Measurements from ENCODE around the gene TAAR2. TPM values are rescaled to one million over a fixed set of nuclear protein-coding genes. Genes with fewer than 3 reads are reported as not detected.
"Not testable (repeated sequence)": the region's sequence is repeated elsewhere in the genome, so short reads cannot be mapped to it uniquely, and the experiment has no call there.

The TAAR2 gene
- total and polyA plus RNA-seq, 2 experiments from 2014 or later = not detected

- H3K4me2 ChIP-seq (ENCODE audit: unreplicated experiment) = no peak overlapping the region
- H3K9ac ChIP-seq = no peak overlapping the region
- WGBS, 2 experiments (ENCODE audit: low coverage in 1 of 2, low lambda C conversion rate in 2 of 2, missing lambda C conversion rate in 2 of 2) = 38 to 46% methylated on average over 4 of the region's 4 CpGs
- no peak overlapping the region for H2AFZ ChIP-seq
- H3K27ac ChIP-seq = no peak overlapping the region
- TF ChIP-seq EZH2 (IDR thresholded peaks at IDR 0.05; ENCODE audit: insufficient read depth, poor library complexity, severe bottlenecking) (no peak), EZH2phosphoT487 (IDR thresholded peaks at IDR 0.05; ENCODE audit: insufficient read depth, low read depth) (no peak)
- no peaks in the 10 kb centered on the region for H3K9me3 ChIP-seq (ENCODE audit: low read depth)
- no peaks in the 10 kb centered on the region for H4K20me1 ChIP-seq (ENCODE audit: insufficient read depth)
- no peaks in the 10 kb centered on the region for H3F3A ChIP-seq (ENCODE audit: insufficient read depth)
- H3K27me3 ChIP-seq (replicated peaks; ENCODE audit: insufficient read depth) = peaks cover 32% of the 10 kb centered on the region
- in situ Hi-C loops (cut with MboI) = no loop called here
- no peaks in the 10 kb centered on the region for H3K9me2 ChIP-seq (ENCODE audit: insufficient read depth)
- no peak overlapping the region for H3K4me3 ChIP-seq
- no peaks in the 10 kb centered on the region for H3K36me3 ChIP-seq (ENCODE audit: low read depth)
- H3K79me2 ChIP-seq (ENCODE audit: insufficient read depth) = no peaks in the 10 kb centered on the region
- no peaks in the 10 kb centered on the region for H3K4me1 ChIP-seq (ENCODE audit: insufficient read depth)
- DNase-seq = no peak
Measured at GRCh38 chr6:132612449-132613108, 11.5 kb downstream of the TAAR2 start.

- Histone ChIP-seq H3F3A (ENCODE audit: insufficient read depth) (no peaks in the 10 kb centered on the region), H3K9me2 (ENCODE audit: insufficient read depth) (no peaks in the 10 kb centered on the region), H3K27me3 (replicated peaks; ENCODE audit: insufficient read depth) (peaks cover 24% of the 10 kb centered on the region; the same call in 1 of the 2 replicates), H3K36me3 (ENCODE audit: low read depth) (no peaks in the 10 kb centered on the region), H3K79me2 (ENCODE audit: insufficient read depth) (no peaks in the 10 kb centered on the region), H3K4me1 (ENCODE audit: insufficient read depth) (no peaks in the 10 kb centered on the region), H3K27ac (no peak overlapping the region), H3K4me3 (no peak overlapping the region), H4K20me1 (ENCODE audit: insufficient read depth) (no peaks in the 10 kb centered on the region), H3K9me3 (ENCODE audit: low read depth) (no peaks in the 10 kb centered on the region), H3K9ac (no peak overlapping the region), H2AFZ (no peak overlapping the region), H3K4me2 (ENCODE audit: unreplicated experiment) (no peak overlapping the region)
- WGBS, 2 experiments (ENCODE audit: low coverage in 1 of 2, low lambda C conversion rate in 2 of 2, missing lambda C conversion rate in 2 of 2) = 48 to 53% methylated on average over 2 of the region's 2 CpGs
- in situ Hi-C loops (cut with MboI) = no loop called here
- DNase-seq = no peak
- TF ChIP-seq EZH2phosphoT487 (IDR thresholded peaks at IDR 0.05; ENCODE audit: insufficient read depth, low read depth) (no peak), EZH2 (IDR thresholded peaks at IDR 0.05; ENCODE audit: insufficient read depth, poor library complexity, severe bottlenecking) (no peak)
Measured at GRCh38 chr6:132611616-132612015, 12.5 kb downstream of the TAAR2 start.

DNA sequence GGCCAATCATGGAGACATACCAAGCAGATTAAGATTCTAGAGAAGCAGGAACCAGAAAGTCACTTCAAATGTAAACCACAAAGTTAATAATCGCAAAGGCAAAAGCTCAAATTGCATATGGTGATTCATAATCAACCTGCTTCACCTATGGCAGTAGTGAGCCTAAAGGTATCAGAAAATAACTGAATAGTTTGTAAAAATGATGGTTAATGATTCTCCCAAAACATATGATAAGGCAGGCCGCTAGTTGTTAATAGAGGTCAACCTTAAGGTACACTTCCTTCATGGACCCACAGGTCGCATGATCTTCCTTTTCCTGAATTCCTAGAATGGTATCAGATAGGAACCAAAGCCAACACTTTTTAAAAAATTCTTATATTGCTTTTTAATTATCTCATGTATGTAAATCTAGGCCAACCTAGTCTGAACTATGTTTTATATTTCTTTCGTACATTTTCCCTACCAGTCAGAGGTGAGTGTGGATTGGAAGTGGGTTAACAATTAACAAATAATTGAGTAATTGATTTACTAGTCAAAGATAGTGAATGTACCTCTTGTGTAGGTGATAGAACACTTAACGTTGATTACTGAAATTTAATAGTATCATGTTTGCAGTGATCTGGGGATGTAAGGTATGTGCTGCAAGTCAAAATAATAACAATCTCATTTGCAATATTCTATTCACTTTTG lies 16.4 kb downstream of the TAAR2 start:
- DNase-seq = no peak
- H2AFZ ChIP-seq = no peak overlapping the region
- no peak overlapping the region for H3K4me3 ChIP-seq
- no peaks in the 10 kb centered on the region for H4K20me1 ChIP-seq (ENCODE audit: insufficient read depth)
- TF ChIP-seq EZH2phosphoT487 (IDR thresholded peaks at IDR 0.05; ENCODE audit: insufficient read depth, low read depth) (no peak), EZH2 (IDR thresholded peaks at IDR 0.05; ENCODE audit: insufficient read depth, poor library complexity, severe bottlenecking) (no peak)
- H3K27ac ChIP-seq = no peak overlapping the region
- no peaks in the 10 kb centered on the region for H3K9me2 ChIP-seq (ENCODE audit: insufficient read depth)
- H3K36me3 ChIP-seq (ENCODE audit: low read depth) = no peaks in the 10 kb centered on the region
- H3K79me2 ChIP-seq (ENCODE audit: insufficient read depth) = no peaks in the 10 kb centered on the region
- 60 to 72% methylated on average over 5 of the region's 5 CpGs for WGBS, 2 experiments (ENCODE audit: low coverage in 1 of 2, low lambda C conversion rate in 2 of 2, missing lambda C conversion rate in 2 of 2)
- no peaks in the 10 kb centered on the region for H3K4me1 ChIP-seq (ENCODE audit: insufficient read depth)
- H3F3A ChIP-seq (ENCODE audit: insufficient read depth) = no peaks in the 10 kb centered on the region
- H3K4me2 ChIP-seq (ENCODE audit: unreplicated experiment) = no peak overlapping the region
- in situ Hi-C loops (cut with MboI) = no loop called here
- H3K9ac ChIP-seq = no peak overlapping the region
- H3K9me3 ChIP-seq (ENCODE audit: low read depth) = no peaks in the 10 kb centered on the region
- H3K27me3 ChIP-seq (replicated peaks; ENCODE audit: insufficient read depth) = peaks cover 7% of the 10 kb centered on the region; the same call in 1 of the 2 replicates

DNA sequence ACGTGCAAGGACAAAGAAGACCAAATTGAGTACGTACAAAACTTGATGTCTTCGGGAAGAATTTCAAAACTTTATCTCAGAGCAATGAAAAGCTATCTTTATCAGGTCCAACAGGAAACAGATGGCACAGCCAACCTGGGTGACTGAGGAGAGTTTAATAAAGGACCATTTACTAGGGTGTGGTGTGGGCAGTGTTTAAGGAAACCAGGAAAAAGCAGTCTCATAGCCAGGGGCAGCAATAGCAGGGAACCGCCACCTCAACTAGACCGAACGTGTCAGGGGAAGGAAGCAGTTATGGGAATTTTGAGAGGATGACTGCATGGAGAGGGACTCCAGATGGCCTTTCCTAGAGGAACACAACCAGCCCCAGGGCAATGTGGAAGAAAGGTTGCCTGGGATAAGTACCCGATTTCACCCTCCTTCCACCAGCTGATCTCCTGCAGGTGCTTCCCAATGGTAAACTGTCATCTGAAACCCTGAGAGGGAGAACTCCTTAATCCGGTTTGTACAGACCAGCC lies 19.4 kb downstream of the TAAR2 start:
- TF ChIP-seq EZH2 (IDR thresholded peaks at IDR 0.05; ENCODE audit: insufficient read depth, poor library complexity, severe bottlenecking) = no peak
- TF ChIP-seq EZH2phosphoT487 (IDR thresholded peaks at IDR 0.05; ENCODE audit: insufficient read depth, low read depth) = no peak

GRCh38 chr6:132600900-132601299 lies 23.2 kb downstream of the TAAR2 start:
- H3K36me3 ChIP-seq (ENCODE audit: low read depth); H3K9me2 ChIP-seq (ENCODE audit: insufficient read depth); H3K4me1 ChIP-seq (ENCODE audit: insufficient read depth); H3K79me2 ChIP-seq (ENCODE audit: insufficient read depth); H2AFZ ChIP-seq; H3K4me2 ChIP-seq (ENCODE audit: unreplicated experiment); H4K20me1 ChIP-seq (ENCODE audit: insufficient read depth); H3F3A ChIP-seq (ENCODE audit: insufficient read depth); H3K27ac ChIP-seq; DNase-seq; in situ Hi-C loops (cut with MboI); H3K4me3 ChIP-seq; H3K9ac ChIP-seq; H3K9me3 ChIP-seq (ENCODE audit: low read depth): not testable (repeated sequence)
- H3K27me3 ChIP-seq (replicated peaks; ENCODE audit: insufficient read depth) = peaks cover 14% of the 10 kb centered on the region

More for the DNA sequence above, 19.4 kb downstream of the TAAR2 start:
- Histone ChIP-seq H3K4me3 (no peak overlapping the region), H3K9me2 (ENCODE audit: insufficient read depth) (no peaks in the 10 kb centered on the region), H3K27ac (no peak overlapping the region), H3K27me3 (replicated peaks; ENCODE audit: insufficient read depth) (no peaks in the 10 kb centered on the region; the same call in 1 of the 2 replicates), H3K9ac (no peak overlapping the region), H3K4me2 (ENCODE audit: unreplicated experiment) (no peak overlapping the region), H3K4me1 (ENCODE audit: insufficient read depth) (no peaks in the 10 kb centered on the region), H2AFZ (no peak overlapping the region), H3K9me3 (ENCODE audit: low read depth) (no peaks in the 10 kb centered on the region), H3K36me3 (ENCODE audit: low read depth) (no peaks in the 10 kb centered on the region), H4K20me1 (ENCODE audit: insufficient read depth) (no peaks in the 10 kb centered on the region), H3K79me2 (ENCODE audit: insufficient read depth) (no peaks in the 10 kb centered on the region), H3F3A (ENCODE audit: insufficient read depth) (no peaks in the 10 kb centered on the region)
- 68 to 69% methylated on average over 8 of the region's 8 CpGs for WGBS, 2 experiments (ENCODE audit: low coverage in 1 of 2, low lambda C conversion rate in 2 of 2, missing lambda C conversion rate in 2 of 2)
- in situ Hi-C loops (cut with MboI) = no loop called here
- DNase-seq = no peak

Measured in GM23248 (cell line).